Measurements from ENCODE around the gene PSENEN.

The PSENEN gene, protein sequence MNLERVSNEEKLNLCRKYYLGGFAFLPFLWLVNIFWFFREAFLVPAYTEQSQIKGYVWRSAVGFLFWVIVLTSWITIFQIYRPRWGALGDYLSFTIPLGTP

DNA sequence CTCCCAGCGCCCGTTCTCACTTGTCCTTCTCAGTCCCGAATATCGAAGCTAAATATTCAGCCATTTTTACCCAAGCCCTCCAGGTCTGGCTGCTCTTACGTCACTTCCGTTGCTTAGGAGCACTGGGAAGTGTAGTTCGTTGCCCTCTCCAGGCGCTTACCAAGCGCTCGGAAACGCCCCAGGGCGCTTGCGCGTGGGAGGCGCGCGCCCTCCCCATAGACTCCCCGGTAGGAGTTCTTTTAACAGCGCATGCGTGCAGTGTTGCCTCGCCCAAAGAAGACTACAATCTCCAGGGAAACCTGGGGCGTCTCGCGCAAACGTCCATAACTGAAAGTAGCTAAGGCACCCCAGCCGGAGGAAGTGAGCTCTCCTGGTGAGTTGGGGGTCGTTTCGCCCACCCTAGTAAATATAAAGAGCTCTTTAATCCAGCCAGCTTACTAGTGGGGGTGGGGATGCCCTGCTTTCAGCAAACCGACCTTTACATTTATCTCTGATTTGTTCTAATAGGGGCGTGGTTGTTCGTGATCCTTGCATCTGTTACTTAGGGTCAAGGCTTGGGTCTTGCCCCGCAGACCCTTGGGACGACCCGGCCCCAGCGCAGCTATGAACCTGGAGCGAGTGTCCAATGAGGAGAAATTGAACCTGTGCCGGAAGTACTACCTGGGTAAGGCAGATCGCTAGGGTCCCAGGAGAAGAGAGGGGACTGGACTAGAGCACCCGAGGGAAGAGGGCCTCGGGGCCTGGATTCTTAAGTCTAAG is at the start of gene PSENEN, which contains the start of gene U2AF1L4:
PSENEN (plus strand) TSS at position 324 of the 759 bp plus-strand sequence; CDS start at position 604, 280 bp downstream.
U2AF1L4 (minus strand) TSS at position 91 of the 759 bp plus-strand sequence; CDS start at position 64, 27 bp downstream.
- DNase-seq (ENCODE audit: low read depth) = peak; percentile 99

DNA sequence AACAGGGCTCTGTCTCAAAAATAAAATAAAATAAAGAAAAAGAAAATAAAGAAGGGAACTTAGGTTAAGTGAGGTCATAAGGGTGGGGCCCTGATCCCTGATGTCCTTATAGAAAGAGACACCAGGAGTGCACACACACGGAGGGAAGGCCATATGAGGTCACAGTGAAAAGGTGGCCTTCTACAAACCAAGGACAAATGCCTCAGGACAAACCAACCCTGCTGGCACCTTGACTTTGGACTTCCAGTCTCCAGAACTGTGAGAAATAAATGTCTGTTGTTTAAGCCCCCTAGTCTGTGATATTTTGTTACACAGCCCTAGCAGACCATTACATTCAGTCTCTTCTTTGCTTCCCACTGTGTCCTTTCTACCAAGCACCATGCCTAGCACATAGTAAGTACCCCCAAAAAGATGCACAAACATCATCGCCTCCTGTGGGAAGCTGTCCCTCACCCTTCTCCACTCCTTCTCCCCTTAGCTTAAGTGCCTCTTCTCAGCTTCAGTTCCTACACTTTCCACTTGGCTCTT is 49.5 kb upstream of the PSENEN start:
- no peak for DNase-seq (ENCODE audit: low read depth)

DNA sequence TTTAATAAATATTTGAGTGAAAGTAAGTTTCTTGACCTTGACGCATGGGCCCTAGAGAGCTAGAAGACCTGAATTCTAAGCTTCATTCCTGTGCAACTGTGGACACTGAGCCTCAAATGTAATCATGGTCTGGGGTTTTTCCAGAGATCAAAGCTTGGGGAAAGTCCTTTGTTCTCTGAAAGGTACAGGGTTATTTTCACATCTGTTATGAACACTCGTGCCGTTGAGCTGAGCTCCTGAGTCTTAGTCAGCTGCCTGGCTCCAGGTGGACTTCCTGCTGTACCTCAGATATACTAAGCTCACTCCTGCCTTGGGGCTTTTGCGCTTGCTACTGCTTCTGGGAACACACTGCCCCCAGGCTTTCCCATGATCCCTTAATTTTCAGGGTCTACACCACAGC is 48.6 kb upstream of the PSENEN start:
- no peak for DNase-seq (ENCODE audit: low read depth)

DNA sequence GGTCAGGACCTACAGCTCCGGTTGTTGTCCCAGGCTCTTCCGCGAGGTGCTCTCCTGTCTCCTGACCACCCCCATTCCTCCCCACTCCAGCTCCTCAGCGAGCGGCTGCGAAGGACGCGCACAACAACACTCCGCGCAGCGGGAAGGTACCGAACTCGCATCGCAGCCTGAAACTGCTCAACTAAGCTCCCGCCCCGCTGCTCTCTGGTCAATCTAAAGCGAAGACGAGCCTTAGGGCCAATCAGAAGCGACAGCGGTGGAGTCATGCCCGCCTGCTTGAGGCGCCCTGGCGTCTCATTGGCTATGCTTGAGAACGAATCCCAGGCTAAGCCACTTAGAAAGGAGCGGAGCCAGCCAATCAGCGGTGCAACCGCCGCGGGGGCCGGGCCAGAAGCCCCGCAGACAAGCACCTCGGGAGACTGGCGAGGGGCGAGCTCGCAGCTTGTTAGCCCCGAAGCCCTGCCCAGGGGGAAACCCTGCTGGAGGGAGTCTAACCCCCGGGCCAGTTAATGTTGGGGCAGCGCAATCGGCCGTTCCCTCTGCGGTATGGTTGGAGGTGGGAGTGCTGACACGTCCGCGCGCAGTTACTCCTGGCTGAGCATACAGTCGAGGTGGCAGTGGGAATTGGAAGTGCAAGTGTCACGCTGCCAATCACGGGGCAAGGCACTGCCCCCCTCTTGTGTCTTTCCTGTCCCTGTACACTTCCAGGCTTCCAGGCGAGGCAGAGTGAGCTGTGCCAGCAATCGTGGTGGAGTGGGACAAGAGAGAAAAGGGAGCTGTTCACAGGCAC is 43.0 kb upstream of the PSENEN start:
- peak; percentile 98 for DNase-seq (ENCODE audit: low read depth)

DNA sequence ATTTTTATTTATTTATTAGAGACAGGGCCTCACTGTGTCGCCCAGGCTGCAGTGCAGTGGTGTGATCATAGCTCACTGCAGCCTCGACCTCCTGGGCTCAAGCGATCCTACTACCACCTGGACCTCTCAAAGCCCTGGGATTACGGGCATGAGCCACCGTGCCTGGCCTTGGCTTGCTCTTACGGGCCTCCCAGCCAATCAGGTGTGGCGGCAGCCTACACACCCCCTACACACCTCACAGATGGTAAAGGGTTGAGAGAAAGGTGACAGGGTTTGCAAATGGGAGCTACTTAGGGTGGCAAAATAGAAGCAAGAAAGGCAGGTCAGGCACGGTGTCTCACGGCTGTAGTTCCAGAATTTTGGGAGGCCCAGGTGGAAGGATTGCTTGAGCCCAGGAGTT is 42.1 kb upstream of the PSENEN start:
- DNase-seq (ENCODE audit: low read depth) = no peak

DNA sequence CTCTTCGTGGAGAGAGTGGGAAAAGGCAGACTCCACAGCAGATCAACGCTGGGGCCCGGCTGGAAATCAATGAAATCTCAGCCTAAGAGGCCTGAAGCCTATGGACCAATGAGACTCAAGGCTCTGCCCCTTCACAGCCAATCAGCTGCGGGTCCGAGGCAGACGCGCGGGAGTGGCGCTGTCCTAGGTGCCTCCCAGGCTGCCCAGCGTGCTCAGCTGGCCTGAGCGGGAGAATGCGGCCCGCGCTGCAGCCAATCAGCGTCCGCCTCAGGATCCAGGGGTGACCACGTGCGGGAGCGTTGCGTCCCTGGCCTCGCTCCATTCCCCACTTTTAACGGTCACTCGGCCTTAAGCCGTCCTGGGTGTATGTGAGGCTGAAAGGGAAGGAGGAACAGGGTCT is 41.2 kb upstream of the PSENEN start, which contains the start of gene ZBTB32:
ZBTB32 (plus strand) TSS at position 341 of the 400 bp plus-strand sequence. CDS start 10,069 bp downstream, outside the sequence.
- DNase-seq (ENCODE audit: low read depth) = peak; percentile 27

DNA sequence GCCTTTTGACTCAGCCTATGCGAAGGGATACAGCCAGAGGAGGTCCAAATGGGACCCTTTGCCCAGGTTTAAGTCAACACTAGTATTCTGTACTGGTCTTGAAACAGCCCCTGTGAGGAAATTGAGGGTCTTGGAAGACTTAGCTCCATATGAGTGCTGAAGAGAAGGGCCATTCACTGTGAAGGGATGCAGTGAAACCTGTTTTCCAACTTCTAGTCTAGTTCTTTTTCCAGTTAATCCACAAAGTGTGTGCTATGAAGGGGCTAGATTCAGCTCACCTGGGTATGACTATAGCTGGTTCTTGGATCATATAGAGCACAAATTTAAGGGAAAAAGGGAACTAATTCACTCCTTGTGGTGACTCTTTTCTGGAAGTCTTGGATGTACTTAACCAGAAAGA is 37.1 kb upstream of the PSENEN start:
- DNase-seq (ENCODE audit: low read depth) = no peak

DNA sequence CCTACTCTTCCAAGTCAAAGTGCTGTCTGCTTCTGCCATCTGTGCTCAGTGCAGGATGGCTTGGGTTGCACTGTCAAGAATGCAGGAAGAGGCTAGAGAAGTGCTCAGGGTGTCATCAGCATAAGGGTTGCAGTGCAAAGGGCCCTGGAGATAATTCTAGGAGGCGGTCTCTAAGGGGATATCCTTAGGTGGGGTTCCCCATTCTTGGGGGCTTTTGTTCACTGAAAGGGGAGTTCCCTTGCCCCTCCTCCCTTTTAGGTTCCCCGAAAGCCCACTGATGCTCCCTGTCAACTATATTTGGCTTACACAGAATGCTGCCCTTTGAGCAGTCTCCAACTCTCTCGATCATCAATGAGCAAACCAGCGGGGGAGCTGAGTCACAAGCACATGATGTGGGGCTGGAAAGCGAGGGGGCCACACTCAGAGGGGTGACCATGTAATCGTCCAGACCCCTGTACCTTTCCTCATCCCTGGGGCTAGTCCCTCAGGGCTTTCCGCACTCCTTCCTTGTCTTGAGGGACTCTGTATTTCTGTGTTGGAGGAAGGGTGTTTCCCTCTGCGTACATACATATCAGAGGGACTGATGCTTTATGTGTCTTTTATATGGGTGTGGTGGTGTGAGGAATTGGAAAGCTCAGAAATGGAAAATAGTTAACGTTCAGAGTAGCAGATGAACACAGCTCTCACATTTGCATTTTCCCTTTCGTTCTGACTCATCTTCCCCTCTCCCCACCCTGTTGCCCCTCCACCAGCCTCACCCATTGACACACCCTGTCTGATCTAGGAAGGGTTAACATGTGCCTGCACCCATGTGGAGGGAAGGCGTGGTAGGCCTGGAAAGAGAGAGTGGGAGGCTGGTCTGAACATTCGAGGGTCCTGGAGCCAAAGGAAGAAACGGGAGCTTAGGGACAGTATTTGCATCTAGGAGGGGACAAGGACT is 34.4 kb upstream of the PSENEN start:
- DNase-seq (ENCODE audit: low read depth) = no peak

DNA sequence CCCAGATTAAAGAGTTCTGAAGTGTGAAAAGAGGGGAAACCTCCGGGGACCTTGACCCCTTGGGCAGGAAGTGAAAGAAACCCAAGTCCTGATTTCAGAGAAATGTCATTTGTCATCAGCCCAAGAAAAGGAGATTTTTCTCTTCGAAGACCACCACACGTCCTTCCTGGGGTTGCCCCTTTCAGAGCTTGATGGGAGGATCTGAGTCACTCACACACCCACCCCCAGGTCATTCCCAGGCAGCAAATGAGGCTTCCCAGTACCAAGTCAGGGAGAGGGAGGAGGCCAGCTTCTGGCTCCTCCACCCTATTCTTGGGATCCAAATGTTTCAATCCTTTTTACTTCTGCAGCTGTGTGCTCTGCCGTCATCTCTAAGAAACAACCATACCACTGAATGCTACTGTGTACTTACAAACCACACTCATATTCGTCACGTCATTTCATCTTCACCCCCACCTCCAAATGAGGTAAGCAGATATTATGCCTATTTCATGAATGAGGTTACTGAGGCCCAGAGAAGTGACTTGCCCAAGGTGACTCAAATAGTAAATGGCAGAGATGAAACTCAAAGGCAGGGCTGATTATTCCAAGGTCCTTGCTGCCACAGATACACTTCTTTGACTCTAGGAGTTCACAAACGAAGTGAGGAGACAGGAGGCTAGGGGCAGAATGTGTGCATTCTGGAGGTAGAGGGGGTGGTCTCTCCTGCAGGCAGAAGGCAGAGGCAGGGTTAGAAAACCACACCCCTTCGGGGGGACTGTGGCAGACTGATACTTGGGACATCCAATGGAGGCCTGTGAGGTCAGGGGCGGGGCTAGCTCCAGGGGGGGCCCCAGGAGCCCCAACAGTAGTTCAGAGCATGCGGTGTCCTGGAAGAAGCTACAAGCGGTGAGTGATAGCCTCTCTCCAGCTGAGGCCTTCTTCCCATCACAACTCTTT is 32.6 kb upstream of the PSENEN start:
- no peak for DNase-seq (ENCODE audit: low read depth)

DNA sequence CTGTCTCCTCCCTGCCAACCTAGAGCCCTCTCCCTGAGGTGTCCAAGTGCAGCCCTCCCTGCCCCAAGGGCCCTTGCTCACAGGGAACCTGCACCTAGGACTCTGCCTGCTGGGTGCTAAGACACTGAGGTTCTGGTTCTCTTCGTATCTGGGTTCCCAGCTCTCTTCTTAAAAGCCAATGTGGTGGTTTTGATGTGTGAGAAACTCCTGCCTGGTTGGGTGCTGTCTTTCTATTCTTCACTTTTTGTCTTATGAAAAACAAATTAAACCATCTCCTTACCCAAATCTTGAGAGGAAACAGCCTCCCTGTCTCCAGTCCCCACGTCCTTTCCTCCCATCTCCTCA is 32.0 kb upstream of the PSENEN start:
- no peak for DNase-seq (ENCODE audit: low read depth)

DNA sequence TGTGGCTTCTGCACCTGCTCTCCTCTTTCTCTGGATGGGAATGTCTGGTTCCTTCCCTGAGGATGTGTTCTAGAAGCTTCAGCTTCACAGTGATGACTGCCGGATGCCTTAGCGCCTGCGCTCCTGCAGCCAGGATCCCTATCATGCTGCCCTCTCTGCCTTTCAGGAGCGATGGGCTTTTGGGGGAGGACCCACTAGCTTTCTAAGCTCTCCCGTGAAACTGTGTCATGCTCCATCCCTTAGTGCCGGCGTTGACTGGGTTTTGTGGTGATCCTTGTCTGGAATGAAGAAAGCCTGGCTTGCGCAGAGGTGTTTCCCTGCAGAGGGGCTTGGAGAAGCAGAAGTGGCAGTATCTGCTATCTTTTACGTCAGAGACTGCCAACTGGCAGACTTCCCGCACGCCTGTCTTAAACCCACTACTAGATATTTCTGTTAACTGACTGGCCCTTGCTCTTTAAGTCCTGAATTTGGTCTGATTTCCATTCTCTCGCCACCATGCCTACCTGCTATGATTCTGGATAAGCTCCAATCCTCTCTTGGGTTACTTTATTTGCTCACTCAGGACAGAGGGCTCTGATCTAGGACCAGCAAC is 31.5 kb upstream of the PSENEN start:
- no peak for DNase-seq (ENCODE audit: low read depth)

DNA sequence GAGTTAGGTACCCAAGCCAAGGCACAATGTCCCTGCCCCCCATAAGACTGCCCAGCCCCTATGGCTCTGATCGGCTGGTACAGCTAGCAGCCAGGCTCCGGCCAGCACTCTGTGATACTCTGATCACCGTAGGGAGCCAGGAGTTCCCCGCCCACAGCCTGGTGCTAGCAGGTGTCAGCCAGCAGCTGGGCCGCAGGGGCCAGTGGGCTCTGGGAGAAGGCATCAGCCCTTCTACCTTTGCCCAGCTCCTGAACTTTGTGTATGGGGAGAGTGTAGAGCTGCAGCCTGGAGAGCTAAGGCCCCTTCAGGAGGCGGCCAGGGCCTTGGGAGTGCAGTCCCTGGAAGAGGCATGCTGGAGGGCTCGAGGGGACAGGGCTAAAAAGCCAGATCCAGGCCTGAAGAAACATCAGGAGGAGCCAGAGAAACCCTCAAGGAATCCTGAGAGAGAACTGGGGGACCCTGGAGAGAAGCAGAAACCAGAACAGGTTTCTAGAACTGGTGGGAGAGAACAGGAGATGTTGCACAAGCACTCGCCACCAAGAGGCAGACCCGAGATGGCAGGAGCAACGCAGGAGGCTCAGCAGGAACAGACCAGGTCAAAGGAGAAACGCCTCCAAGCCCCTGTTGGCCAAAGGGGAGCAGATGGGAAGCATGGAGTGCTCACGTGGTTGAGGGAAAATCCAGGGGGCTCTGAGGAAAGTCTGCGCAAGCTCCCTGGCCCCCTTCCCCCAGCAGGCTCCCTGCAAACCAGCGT is 30.7 kb upstream of the PSENEN start:
- DNase-seq (ENCODE audit: low read depth) = no peak

DNA sequence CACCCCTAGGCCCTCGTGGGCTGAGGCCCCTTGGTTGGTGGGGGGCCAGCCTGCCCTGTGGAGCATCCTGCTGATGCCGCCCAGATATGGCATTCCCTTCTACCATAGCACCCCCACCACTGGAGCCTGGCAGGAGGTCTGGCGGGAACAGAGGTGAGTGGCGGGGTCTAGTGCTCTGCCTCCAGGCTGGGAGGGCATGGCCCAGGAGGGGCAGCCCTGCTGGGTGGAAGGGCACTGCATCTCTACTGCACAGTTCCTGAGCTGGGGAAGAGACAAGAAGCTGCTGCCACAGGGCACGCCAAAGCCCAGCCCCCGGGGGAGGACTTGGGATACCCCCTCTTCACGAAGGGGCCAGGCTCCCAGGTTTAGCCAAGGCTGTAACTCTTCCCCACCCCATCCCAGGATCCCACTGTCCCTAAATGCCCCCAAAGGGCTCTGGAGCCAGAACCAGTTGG is 30.1 kb upstream of the PSENEN start:
- no peak for DNase-seq (ENCODE audit: low read depth)

DNA sequence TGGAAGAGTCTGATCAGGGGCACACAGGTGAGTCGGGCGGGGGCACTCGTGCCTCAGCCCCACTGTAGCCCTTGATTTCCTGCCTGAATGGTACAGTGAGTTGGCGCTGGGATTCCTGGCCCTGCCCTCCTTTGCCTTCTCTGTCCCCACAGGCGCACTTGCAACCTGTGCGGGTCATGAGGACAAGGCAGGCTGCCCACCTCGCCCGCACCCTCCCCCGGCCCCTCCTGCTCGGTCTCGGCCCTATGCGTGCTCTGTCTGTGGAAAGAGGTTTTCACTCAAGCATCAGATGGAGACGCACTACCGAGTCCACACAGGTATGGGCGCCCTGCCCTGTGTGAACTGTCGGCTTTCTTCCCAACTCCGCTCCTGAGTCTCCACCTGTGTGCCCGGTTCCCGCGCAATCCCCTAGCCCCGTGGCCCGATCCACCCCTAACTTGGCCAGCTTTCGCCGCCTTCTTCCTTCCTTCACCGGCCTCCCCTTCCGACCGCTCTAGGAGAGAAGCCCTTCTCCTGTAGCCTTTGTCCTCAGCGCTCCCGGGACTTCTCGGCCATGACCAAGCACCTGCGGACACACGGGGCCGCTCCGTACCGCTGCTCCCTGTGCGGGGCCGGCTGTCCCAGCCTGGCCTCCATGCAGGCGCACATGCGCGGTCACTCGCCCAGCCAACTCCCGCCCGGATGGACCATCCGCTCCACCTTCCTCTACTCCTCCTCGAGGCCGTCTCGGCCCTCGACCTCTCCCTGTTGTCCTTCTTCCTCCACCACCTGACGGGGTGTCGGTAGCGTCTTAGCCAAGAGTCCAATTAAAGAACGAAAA is 29.3 kb upstream of the PSENEN start:
- DNase-seq (ENCODE audit: low read depth) = no peak

DNA sequence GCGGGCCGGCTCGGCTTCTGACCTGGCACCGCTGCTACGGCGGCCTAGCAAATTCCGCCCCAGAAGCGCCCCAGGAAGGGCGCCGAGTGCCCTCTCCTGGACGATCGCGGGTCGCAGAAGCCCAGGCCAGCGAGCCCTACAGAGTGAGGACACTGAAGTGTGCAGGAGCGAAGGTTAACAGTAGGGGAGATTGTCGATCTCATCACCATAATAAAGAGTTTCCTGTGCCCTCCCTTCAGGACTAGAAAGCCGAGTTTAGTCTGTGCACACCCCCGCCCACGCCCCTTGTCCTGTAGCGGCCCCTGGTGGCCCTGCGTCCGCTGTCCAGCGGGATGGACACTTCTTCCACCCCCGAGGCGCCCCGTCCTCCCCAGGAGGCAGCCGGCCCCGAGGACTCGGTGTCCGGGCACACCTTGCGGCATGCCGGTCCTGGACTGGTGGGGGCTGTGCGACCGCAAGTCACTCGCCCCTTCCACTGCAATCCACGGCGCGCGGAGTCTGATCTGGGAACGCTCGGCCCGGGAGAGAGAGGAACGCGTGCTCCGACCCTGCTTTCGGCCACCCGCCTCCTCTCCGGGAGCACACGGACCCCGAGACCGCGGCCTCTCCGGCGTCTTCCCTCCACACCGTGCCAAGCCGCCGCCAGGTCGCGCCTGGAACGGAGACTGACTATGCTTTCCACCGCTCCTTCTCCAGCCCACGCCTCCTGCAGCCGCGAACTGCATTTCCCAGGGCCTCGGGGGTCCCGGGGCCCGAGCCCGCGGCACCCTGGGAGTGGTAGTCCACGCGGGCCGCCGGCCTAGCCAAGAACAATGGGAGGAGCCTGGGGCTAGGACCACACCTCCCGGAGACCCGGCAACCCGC is 28.4 kb upstream of the PSENEN start:
- DNase-seq (ENCODE audit: low read depth) = peak; percentile 92

DNA sequence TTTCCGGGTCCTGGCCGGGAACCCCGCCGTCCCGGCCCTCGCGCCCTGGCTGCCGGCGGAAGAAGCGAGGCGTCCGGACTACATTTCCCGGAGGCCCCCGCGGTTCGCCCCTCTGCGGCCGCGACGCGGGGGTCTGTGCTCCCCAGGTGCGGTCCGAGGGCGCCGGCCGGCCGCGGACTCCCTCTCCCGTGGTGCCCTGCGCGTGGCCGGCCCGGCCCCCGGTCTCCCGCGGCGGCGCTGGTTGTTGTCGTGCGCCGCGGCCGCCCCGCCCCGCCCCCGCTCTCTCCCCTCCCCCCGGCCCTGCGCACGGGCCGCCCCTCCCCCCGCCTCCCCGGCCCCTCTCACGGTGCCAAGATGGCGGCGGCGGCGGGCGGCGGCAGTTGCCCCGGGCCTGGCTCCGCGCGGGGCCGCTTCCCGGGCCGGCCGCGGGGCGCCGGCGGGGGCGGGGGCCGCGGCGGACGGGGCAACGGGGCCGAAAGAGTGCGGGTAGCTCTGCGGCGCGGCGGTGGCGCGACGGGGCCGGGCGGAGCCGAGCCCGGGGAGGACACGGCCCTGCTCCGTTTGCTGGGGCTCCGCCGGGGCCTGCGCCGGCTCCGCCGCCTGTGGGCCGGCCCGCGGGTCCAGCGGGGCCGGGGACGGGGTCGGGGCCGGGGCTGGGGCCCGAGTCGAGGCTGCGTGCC is 27.6 kb upstream of the PSENEN start, which contains the start of gene KMT2B:
KMT2B (plus strand) TSS at position 339 of the 680 bp plus-strand sequence; CDS start at position 355, 16 bp downstream.
- DNase-seq (ENCODE audit: low read depth) = no peak
